ENCODE measurements around the gene ARRB1. TPM values are rescaled to one million over a fixed set of nuclear protein-coding genes. Genes with fewer than 3 reads are reported as not detected.
"Not testable (repeated sequence)": the region's sequence is repeated elsewhere in the genome, so short reads cannot be mapped to it uniquely, and the experiment has no call there.

The ARRB1 gene
- total RNA-seq, 2 donors from 2014 or later, result 42.3 to 44.3 TPM

DNA sequence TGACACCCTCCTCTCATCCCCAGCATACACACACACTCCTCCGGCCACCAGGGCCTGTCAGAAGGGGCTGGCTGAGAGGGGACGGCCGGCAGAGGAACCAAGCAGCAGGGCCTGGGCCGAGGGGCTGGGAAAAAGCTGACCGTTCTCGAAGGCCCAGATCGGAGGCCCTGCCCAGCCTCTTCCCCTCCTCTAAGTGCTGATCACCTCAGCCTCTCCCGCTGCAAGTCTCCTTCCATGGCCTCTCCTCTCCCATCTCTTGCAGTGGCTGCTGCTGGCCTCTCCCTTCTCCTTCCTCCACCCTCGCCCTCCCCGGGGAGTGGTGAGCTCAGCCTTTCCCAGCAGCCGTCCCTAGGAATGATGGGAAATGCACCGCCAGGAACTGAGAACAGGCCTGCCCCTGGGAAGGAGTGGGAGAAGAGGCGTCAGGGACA lies 39.6 kb downstream of the ARRB1 start:
- peak; percentile 95 for DNase-seq (ENCODE audit: low spot score)
- intact Hi-C loops (cut with DNase I), result no loop called here

- DNase-seq (ENCODE audit: low spot score), result no peak
Observed at GRCh38 chr11:75308986-75309385, 42.5 kb downstream of the ARRB1 start.

GRCh38 chr11:75308116-75308515 lies 43.3 kb downstream of the ARRB1 start:
- peak; percentile 87 for DNase-seq (ENCODE audit: low spot score)
- intact Hi-C loops (cut with DNase I), result no loop called here

More at GRCh38 chr11:75308986-75309385, 42.5 kb downstream of the ARRB1 start:
- intact Hi-C loops (cut with DNase I), result no loop called here

GRCh38 chr11:75307058-75307457 lies 44.4 kb downstream of the ARRB1 start:
- intact Hi-C loops (cut with DNase I), result no loop called here
- no peak for DNase-seq (ENCODE audit: low spot score)

DNA sequence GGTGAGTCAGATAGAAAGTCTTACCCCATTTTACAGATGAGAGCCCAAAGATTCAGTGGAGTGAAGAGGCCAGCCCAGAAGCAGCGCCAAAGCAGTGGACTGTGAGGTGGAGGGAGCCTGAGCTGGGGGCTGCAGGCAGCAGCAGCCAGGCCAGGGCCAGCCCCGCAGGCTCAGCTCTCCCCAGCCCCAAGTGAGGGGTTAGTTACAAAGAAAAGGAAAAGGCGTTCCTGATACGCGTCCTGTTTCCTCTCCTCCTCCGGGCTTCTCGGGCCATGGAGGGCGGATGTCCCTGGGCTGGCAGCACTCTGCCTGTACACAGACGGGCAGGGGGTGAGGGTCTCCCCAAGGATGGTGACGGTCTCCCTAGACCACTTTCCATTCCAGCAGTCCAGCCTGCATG lies 44.9 kb downstream of the ARRB1 start:
- no peak for DNase-seq (ENCODE audit: low spot score)
- intact Hi-C loops (cut with DNase I), result no loop called here

GRCh38 chr11:75305993-75306392 lies 45.5 kb downstream of the ARRB1 start:
- no peak for DNase-seq (ENCODE audit: low spot score)
- intact Hi-C loops (cut with DNase I), result no loop called here

DNA sequence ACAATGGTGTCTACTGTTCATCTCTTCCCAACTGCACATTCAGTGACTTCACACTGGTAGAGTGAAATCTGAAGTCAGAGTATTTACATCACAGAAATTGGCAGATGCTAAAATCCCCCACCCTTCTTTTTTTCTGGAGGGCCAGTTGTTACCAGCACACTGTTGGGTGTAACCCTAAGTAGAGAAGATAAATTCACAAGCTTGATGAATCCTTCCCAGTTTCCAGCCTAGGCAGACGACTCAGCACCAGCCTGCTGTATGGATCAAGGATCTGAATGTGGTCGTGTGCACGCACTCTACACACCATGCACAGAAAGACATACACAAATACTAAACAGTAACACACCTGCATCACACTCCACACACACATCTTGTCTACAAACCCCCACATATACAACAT lies 46.0 kb downstream of the ARRB1 start:
- DNase-seq (ENCODE audit: low spot score), result no peak

DNA sequence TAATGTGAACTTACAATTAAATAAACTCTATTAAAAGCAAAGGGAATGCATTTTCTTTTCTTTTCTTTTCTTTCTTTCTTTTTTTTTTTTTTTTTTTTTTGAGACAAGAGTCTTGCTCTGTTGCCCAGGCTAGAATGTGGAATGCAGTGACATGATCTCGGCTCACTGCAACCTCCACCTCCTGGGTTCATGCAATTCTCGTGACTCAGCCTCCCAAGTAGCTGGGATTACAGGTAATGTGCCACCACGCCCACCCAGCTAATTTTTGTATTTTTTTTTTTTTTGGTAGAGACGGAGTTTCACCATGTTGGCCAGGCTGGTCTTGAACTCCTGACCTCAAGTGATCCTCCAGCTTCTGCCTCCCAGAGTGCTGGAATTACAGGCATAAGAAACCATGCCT lies 46.5 kb downstream of the ARRB1 start:
- intact Hi-C loops (cut with DNase I); DNase-seq (ENCODE audit: low spot score): not testable (repeated sequence)

More for the DNA sequence above, 46.0 kb downstream of the ARRB1 start:
- intact Hi-C loops (cut with DNase I), result no loop called here

- intact Hi-C loops (cut with DNase I), result no loop called here
- no peak for DNase-seq (ENCODE audit: low spot score)
Observed at GRCh38 chr11:75303544-75304224, 47.8 kb downstream of the ARRB1 start.

- intact Hi-C loops (cut with DNase I), result no loop called here
- DNase-seq (ENCODE audit: low spot score), result no peak
Observed at GRCh38 chr11:75302371-75302770, 49.1 kb downstream of the ARRB1 start.

- DNase-seq (ENCODE audit: low spot score), result no peak
- intact Hi-C loops (cut with DNase I), result no loop called here
Observed at GRCh38 chr11:75301601-75302345, 49.7 kb downstream of the ARRB1 start.

DNA sequence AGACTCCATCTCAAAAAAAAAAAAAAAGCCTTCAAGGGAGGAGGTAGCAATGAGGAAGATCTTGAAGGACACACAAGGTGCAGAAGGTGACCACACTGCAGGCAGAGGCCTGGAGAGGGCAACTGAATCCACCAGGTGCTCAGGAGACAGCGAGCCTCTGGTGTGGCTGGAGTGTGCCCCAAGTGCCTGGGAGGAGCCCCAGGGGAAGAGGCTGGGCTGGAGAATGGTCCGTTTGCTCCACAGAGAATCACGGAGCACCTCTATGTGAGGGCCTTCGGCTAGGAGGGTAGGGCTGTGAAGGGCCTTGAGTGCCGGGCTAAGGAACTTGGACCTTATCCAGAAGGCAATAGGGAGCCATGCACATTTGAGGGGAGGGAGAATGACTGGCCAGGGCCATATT lies 50.3 kb downstream of the ARRB1 start:
- intact Hi-C loops (cut with DNase I), result no loop called here
- DNase-seq (ENCODE audit: low spot score), result no peak

GRCh38 chr11:75298976-75299260 lies 52.5 kb downstream of the ARRB1 start:
- intact Hi-C loops (cut with DNase I), result no loop called here

GRCh38 chr11:75298191-75298975 lies 53.1 kb downstream of the ARRB1 start:
- intact Hi-C loops (cut with DNase I), result no loop called here
- no peak for DNase-seq (ENCODE audit: low spot score)

More at GRCh38 chr11:75298976-75299260, 52.5 kb downstream of the ARRB1 start:
- DNase-seq (ENCODE audit: low spot score), result no peak

GRCh38 chr11:75293903-75294302 lies 57.6 kb downstream of the ARRB1 start:
- intact Hi-C loops (cut with DNase I), result no loop called here
- no peak for DNase-seq (ENCODE audit: low spot score)

GRCh38 chr11:75292943-75293342 lies 58.5 kb downstream of the ARRB1 start:
- intact Hi-C loops (cut with DNase I), result no loop called here
- DNase-seq (ENCODE audit: low spot score), result no peak

- no peak for DNase-seq (ENCODE audit: low spot score)
- intact Hi-C loops (cut with DNase I), result no loop called here
Observed at GRCh38 chr11:75291741-75292140, 59.7 kb downstream of the ARRB1 start.

GRCh38 chr11:75289919-75290318 lies 61.5 kb downstream of the ARRB1 start:
- intact Hi-C loops (cut with DNase I), result loop anchor here in 1 of 2 donors (10.0 kb wide), 1 partner anchor 235 kb away; the partner anchor contains the start of gene GDPD5
- DNase-seq (ENCODE audit: low spot score), result no peak

- DNase-seq (ENCODE audit: low spot score), result no peak
- intact Hi-C loops (cut with DNase I), result loop anchor here in 1 of 2 donors (10.0 kb wide), 1 partner anchor 235 kb away; the partner anchor contains the start of gene GDPD5
Observed at GRCh38 chr11:75289511-75289760, 62.0 kb downstream of the ARRB1 start.

DNA sequence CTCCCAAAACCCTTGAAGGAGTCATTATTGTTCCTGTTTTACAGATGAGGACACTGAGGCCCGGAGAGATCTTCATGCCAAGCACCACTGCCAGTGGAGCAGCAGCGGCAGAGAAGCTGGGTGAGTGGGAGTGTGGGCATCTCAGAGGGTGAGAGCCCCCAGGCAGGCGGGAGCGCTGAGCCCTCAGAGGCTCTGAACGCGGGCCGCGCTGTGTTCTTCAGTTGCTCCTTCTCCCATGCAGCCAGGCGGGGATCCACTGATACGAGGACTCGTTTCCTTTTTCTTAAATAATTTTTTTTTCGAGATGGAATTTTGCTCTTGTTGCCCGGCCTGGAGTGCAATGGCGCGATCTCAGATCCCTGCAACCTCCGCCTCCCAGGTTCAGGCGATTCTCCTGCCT lies 63.9 kb downstream of the ARRB1 start:
- intact Hi-C loops (cut with DNase I), result loop anchor here in 1 of 2 donors (10.0 kb wide), 1 partner anchor 237 kb away; the partner anchor contains the start of gene GDPD5
- DNase-seq (ENCODE audit: low spot score), result no peak

Data from posterior vena cava (tissue), 2 donors.